Body of pancreas (tissue), 4 donors: Measurements from ENCODE around the gene PRF1. TPM values are rescaled to one million over a fixed set of nuclear protein-coding genes. Genes with fewer than 3 reads are reported as not detected.

ENCODE experiments used
- ATAC-seq: fragments of 150-250 bp; one replicate; pipeline ENCODE4 v1.9.1; 2016
- DNase-seq, 4 donors: peaks; one replicate each; pipeline ENCODE4 v3.0.0-alpha.2; 2019
- H3K27ac ChIP-seq, 4 donors: fragments of 200-600 bp; sonication (generic); 1 replicate in 3 of 4; 2 replicates in 1 of 4; pipeline versions ENCODE4 v1.5.1 to v1.6.1; 2016 to 2019; ENCODE audit warnings: mild to moderate bottlenecking in 1 of 4, mixed read lengths in 1 of 4, moderate library complexity in 1 of 4
- H3K27me3 ChIP-seq, 2 donors: fragments of 200-600 bp; sonication (generic); one replicate each; pipeline ENCODE4 v1.6.0; 2016; ENCODE audit warnings: mild to moderate bottlenecking in 1 of 2
- H3K36me3 ChIP-seq, 2 donors: fragments of 200-600 bp; sonication (generic); replicated peaks in 1 of 2; 2 replicates each; pipeline ENCODE4 v1.5.1; 2016; ENCODE audit warnings: low read depth in 2 of 2; ENCODE audit not compliant: insufficient read depth in 1 of 2
- H3K4me1 ChIP-seq: fragments of 200-600 bp; sonication (generic); one replicate; pipeline ENCODE4 v1.6.0; 2016
- H3K4me3 ChIP-seq, 2 donors: fragments of 200-600 bp; sonication (generic); 1 replicate in 1 of 2; 2 replicates in 1 of 2; pipeline ENCODE4 v1.5.1; 2016 to 2019
- H3K9me3 ChIP-seq, 3 donors: fragments of 200-600 bp; sonication (generic); 1 replicate in 2 of 3; 2 replicates in 1 of 3; pipeline ENCODE4 v1.5.1; 2016
- CTCF ChIP-seq, 7 experiments: fragments of 450-650 bp in 4 of 7; fragments of 200-600 bp in 3 of 7; sonication (generic) in 3 of 7; IDR thresholded peaks; one replicate each; pipeline ENCODE4 v1.5.1; 2016 to 2019; ENCODE audit warnings: antibody characterized with exemption in 7 of 7
- POLR2A ChIP-seq, 3 donors: fragments of 450-650 bp; IDR thresholded peaks; one replicate each; pipeline ENCODE4 v1.6.1; 2016; ENCODE audit warnings: antibody characterized with exemption in 3 of 3, mild to moderate bottlenecking in 2 of 3
- WGBS, 2 donors: methylation state at CpG; one replicate each; pipeline ENCODE4 v1.1.5; 2017; 5-methylcytosine and 5-hydroxymethylcytosine counted together
- intact Hi-C: fragments of 100-400 bp; cut with DNase I; formaldehyde crosslinking; loops from one replicate; pipeline ENCODE4 v1.15.1; 2023
- total RNA-seq, 2 donors: library from RNA; depleted of rRNA; stranded (reverse); fragments of >200 nt; gene quantifications; one replicate each; pipeline ENCODE4 v1.1.0, GENCODE V29; 2016

Gene PRF1
- total RNA-seq, 2 donors from 2014 or later = 2.1 to 6.3 TPM

GRCh38 chr10:70613941-70614340 lies 11.4 kb upstream of the PRF1 start:
- Histone ChIP-seq H3K9me3 (no peaks in the 10 kb centered on the region), H3K4me1 (no peaks in the 10 kb centered on the region), H3K27ac (no peak overlapping the region), H3K27me3 (no peaks in the 10 kb centered on the region), H3K36me3 (no peaks in the 10 kb centered on the region), H3K4me3 (no peak overlapping the region)
- TF ChIP-seq CTCF (IDR thresholded peaks at IDR 0.05) (no peak), POLR2A (IDR thresholded peaks at IDR 0.05) (no peak)
- ATAC-seq = no peak
- DNase-seq = no peak
- WGBS, 2 donors = 59 to 70% methylated on average over 2 of the region's 2 CpGs
- intact Hi-C loops = no loop called here

GRCh38 chr10:70607936-70608335 lies 5.4 kb upstream of the PRF1 start:
- no peaks in the 10 kb centered on the region for H3K27me3 ChIP-seq
- TF ChIP-seq CTCF (IDR thresholded peaks at IDR 0.05) = no peak
- H3K9me3 ChIP-seq = no peaks in the 10 kb centered on the region
- ATAC-seq (no peak), DNase-seq (no peak)
- no peak overlapping the region for H3K4me3 ChIP-seq
- WGBS, 2 donors = 71 to 72% methylated on average over 1 to 4 of the region's 4 CpGs
- intact Hi-C loops = no loop called here
- no peaks in the 10 kb centered on the region for H3K4me1 ChIP-seq
- H3K36me3 ChIP-seq = no peaks in the 10 kb centered on the region
- no peak overlapping the region for H3K27ac ChIP-seq

GRCh38 chr10:70605161-70605560 lies 2.6 kb upstream of the PRF1 start:
- Histone ChIP-seq H3K4me3 (no peak overlapping the region), H3K27ac (no peak overlapping the region), H3K9me3 (no peaks in the 10 kb centered on the region), H3K27me3 (no peaks in the 10 kb centered on the region), H3K36me3 (no peaks in the 10 kb centered on the region), H3K4me1 (no peaks in the 10 kb centered on the region)
- WGBS, 2 donors = 45 to 66% methylated on average over 2 of the region's 2 CpGs
- no peak for TF ChIP-seq CTCF (IDR thresholded peaks at IDR 0.05)
- TF ChIP-seq POLR2A (IDR thresholded peaks at IDR 0.05) = no peak
- intact Hi-C loops = no loop called here
- DNase-seq (no peak), ATAC-seq (no peak)

- H3K4me3 ChIP-seq = no peak overlapping the region
- no peak for DNase-seq
- TF ChIP-seq CTCF (IDR thresholded peaks at IDR 0.05) (no peak), POLR2A (IDR thresholded peaks at IDR 0.05) (no peak)
- H3K27me3 ChIP-seq = no peaks in the 10 kb centered on the region
- no peaks in the 10 kb centered on the region for H3K36me3 ChIP-seq
- intact Hi-C loops = no loop called here
- no peak for ATAC-seq
- no peaks in the 10 kb centered on the region for H3K4me1 ChIP-seq
- 66 to 73% methylated on average over 4 of the region's 4 CpGs for WGBS, 2 donors
- H3K9me3 ChIP-seq = no peaks in the 10 kb centered on the region
- no peak overlapping the region for H3K27ac ChIP-seq
Measured at GRCh38 chr10:70604106-70604505, 1.6 kb upstream of the PRF1 start.

GRCh38 chr10:70603449-70603801 lies 884 bp upstream of the PRF1 start:
- TF ChIP-seq CTCF (IDR thresholded peaks at IDR 0.05) (no peak), POLR2A (IDR thresholded peaks at IDR 0.05) (no peak)
- Histone ChIP-seq H3K27ac (no peak overlapping the region), H3K4me3 (no peak overlapping the region), H3K27me3 (no peaks in the 10 kb centered on the region), H3K36me3 (no peaks in the 10 kb centered on the region), H3K4me1 (no peaks in the 10 kb centered on the region), H3K9me3 (no peaks in the 10 kb centered on the region)
- no peak for DNase-seq
- WGBS, 2 donors = 64 to 74% methylated on average over 7 of the region's 7 CpGs
- intact Hi-C loops = no loop called here
- ATAC-seq = no peak
